HEK293 (cell line): ENCODE measurements around the gene LIN7A.

Experiments
- KLF17 ChIP-seq: fragments of 450-650 bp; formaldehyde crosslinking; IDR thresholded peaks from 2 replicates; pipeline ENCODE4 v1.5.1; 2016; ENCODE audit warnings: missing biosample characterization, missing genetic modification characterization
- ZBTB1 ChIP-seq: fragments of 450-650 bp; formaldehyde crosslinking; IDR thresholded peaks from 2 replicates; pipeline ENCODE4 v1.5.1; 2016; ENCODE audit warnings: missing biosample characterization, missing genetic modification characterization
- ZBTB7A ChIP-seq: fragments of 450-650 bp; formaldehyde crosslinking; IDR thresholded peaks from 2 replicates; pipeline ENCODE4 v1.5.1; 2016; ENCODE audit warnings: low read depth, missing biosample characterization, missing genetic modification characterization
- ZFHX2 ChIP-seq: fragments of 450-650 bp; formaldehyde crosslinking; conservative IDR thresholded peaks from 2 replicates; pipeline ENCODE4 v1.5.1; 2016; ENCODE audit warnings: missing biosample characterization, missing genetic modification characterization
- ZFP37 ChIP-seq: fragments of 450-650 bp; formaldehyde crosslinking; IDR thresholded peaks from 2 replicates; pipeline ENCODE4 v1.5.1; 2016; ENCODE audit warnings: missing biosample characterization, missing genetic modification characterization
- ZNF174 ChIP-seq: fragments of 450-650 bp; formaldehyde crosslinking; IDR thresholded peaks from 2 replicates; pipeline ENCODE4 v1.5.0; 2017; ENCODE audit warnings: missing biosample characterization, mild to moderate bottlenecking, missing genetic modification characterization
- ZNF544 ChIP-seq: fragments of 450-650 bp; formaldehyde crosslinking; IDR thresholded peaks from 2 replicates; pipeline ENCODE4 v1.5.0; 2017; ENCODE audit warnings: missing biosample characterization, missing genetic modification characterization
- ZNF580 ChIP-seq: fragments of 450-650 bp; formaldehyde crosslinking; IDR thresholded peaks from 2 replicates; pipeline ENCODE4 v1.5.1; 2016; ENCODE audit warnings: missing biosample characterization, missing genetic modification characterization
- ZNF623 ChIP-seq: fragments of 450-650 bp; formaldehyde crosslinking; IDR thresholded peaks from 2 replicates; pipeline ENCODE4 v1.5.1; 2016; ENCODE audit warnings: missing biosample characterization, missing genetic modification characterization
- ZNF76 ChIP-seq: fragments of 450-650 bp; formaldehyde crosslinking; IDR thresholded peaks from 2 replicates; pipeline ENCODE4; 2016; ENCODE audit warnings: low read depth, missing biosample characterization, missing genetic modification characterization, borderline replicate concordance
- ZNF768 ChIP-seq: fragments of 450-650 bp; formaldehyde crosslinking; IDR thresholded peaks from 2 replicates; pipeline ENCODE4 v1.5.1; 2018; ENCODE audit warnings: missing biosample characterization, mild to moderate bottlenecking, missing genetic modification characterization
- ZNF792 ChIP-seq: fragments of 450-650 bp; formaldehyde crosslinking; IDR thresholded peaks from 2 replicates; pipeline ENCODE4 v1.5.1; 2016; ENCODE audit warnings: missing biosample characterization, missing genetic modification characterization
- TF ChIP-seq, protein P1 (sequence below): fragments of 450-650 bp; formaldehyde crosslinking; IDR thresholded peaks from 2 replicates; pipeline ENCODE4 v1.5.1; 2016; ENCODE audit warnings: missing biosample characterization, missing genetic modification characterization
- TF ChIP-seq, protein P2 (sequence below): fragments of 450-650 bp; formaldehyde crosslinking; IDR thresholded peaks from 2 replicates; pipeline ENCODE4 v1.5.1; 2016; ENCODE audit warnings: missing biosample characterization, missing genetic modification characterization

GRCh38 chr12:80776706-80777105, 161.0 kb downstream of the LIN7A start:
- no peak for TF ChIP-seq ZFHX2 (tag by site-specific recombination)
- TF ChIP-seq ZNF174 (tag by site-specific recombination) = no peak
- TF ChIP-seq, protein P1, sequence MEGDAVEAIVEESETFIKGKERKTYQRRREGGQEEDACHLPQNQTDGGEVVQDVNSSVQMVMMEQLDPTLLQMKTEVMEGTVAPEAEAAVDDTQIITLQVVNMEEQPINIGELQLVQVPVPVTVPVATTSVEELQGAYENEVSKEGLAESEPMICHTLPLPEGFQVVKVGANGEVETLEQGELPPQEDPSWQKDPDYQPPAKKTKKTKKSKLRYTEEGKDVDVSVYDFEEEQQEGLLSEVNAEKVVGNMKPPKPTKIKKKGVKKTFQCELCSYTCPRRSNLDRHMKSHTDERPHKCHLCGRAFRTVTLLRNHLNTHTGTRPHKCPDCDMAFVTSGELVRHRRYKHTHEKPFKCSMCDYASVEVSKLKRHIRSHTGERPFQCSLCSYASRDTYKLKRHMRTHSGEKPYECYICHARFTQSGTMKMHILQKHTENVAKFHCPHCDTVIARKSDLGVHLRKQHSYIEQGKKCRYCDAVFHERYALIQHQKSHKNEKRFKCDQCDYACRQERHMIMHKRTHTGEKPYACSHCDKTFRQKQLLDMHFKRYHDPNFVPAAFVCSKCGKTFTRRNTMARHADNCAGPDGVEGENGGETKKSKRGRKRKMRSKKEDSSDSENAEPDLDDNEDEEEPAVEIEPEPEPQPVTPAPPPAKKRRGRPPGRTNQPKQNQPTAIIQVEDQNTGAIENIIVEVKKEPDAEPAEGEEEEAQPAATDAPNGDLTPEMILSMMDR (tag by site-specific recombination) = no peak
- TF ChIP-seq ZNF76 = no peak
- no peak for TF ChIP-seq KLF17 (tag by site-specific recombination)
- TF ChIP-seq, protein P2, sequence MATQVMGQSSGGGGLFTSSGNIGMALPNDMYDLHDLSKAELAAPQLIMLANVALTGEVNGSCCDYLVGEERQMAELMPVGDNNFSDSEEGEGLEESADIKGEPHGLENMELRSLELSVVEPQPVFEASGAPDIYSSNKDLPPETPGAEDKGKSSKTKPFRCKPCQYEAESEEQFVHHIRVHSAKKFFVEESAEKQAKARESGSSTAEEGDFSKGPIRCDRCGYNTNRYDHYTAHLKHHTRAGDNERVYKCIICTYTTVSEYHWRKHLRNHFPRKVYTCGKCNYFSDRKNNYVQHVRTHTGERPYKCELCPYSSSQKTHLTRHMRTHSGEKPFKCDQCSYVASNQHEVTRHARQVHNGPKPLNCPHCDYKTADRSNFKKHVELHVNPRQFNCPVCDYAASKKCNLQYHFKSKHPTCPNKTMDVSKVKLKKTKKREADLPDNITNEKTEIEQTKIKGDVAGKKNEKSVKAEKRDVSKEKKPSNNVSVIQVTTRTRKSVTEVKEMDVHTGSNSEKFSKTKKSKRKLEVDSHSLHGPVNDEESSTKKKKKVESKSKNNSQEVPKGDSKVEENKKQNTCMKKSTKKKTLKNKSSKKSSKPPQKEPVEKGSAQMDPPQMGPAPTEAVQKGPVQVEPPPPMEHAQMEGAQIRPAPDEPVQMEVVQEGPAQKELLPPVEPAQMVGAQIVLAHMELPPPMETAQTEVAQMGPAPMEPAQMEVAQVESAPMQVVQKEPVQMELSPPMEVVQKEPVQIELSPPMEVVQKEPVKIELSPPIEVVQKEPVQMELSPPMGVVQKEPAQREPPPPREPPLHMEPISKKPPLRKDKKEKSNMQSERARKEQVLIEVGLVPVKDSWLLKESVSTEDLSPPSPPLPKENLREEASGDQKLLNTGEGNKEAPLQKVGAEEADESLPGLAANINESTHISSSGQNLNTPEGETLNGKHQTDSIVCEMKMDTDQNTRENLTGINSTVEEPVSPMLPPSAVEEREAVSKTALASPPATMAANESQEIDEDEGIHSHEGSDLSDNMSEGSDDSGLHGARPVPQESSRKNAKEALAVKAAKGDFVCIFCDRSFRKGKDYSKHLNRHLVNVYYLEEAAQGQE (tag by site-specific recombination) = no peak
- no peak for TF ChIP-seq ZNF768 (tag by site-specific recombination)
- TF ChIP-seq ZFP37 = no peak
- TF ChIP-seq ZBTB1 (tag by site-specific recombination) = no peak
- TF ChIP-seq ZNF792 (tag by site-specific recombination) = no peak
- no peak for TF ChIP-seq ZNF544 (tag by site-specific recombination)
- TF ChIP-seq ZNF580 (tag by site-specific recombination) = no peak
- TF ChIP-seq ZNF623 (tag by site-specific recombination) = no peak
- no peak for TF ChIP-seq ZBTB7A
